HL-60/S4 treated with phorbol 12-myristate 13-acetate at 8.2 ng/mL for 4 days and 3 days (cell line): ENCODE results near the gene ATP13A4.

ENCODE experiments used
- in situ Hi-C: fragments of 300-500 bp; cut with MboI; formaldehyde crosslinking; loops from 2 replicates; pipeline ENCODE4 v1.15.0; 2022; ENCODE audit warnings: low sequenced_read_pairs

The ATP13A4 gene

GRCh38 chr3:193407112-193407511 is 147.6 kb downstream of the ATP13A4 start:
- in situ Hi-C loops: no loop called here

DNA sequence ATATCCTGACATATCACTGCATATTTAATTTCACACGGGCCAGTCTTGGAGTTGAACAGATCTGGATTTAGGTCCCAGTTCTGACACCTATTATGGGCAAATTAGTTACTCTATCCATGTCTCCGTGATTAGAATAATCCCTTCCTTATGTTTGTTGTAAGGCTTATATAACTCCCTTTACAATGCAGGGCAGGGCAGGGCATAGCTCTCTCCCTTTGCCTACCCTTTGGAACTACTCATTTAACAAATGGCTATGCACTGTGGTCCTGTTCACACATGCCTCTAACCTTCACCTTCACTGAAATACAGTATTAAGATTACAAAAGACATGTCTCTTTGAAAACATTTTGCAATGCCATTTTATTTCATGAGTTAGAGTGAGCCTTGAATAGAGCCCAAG is 151.4 kb downstream of the ATP13A4 start:
- in situ Hi-C loops: no loop called here

GRCh38 chr3:193400304-193400703 is 154.4 kb downstream of the ATP13A4 start:
- in situ Hi-C loops: no loop called here

DNA sequence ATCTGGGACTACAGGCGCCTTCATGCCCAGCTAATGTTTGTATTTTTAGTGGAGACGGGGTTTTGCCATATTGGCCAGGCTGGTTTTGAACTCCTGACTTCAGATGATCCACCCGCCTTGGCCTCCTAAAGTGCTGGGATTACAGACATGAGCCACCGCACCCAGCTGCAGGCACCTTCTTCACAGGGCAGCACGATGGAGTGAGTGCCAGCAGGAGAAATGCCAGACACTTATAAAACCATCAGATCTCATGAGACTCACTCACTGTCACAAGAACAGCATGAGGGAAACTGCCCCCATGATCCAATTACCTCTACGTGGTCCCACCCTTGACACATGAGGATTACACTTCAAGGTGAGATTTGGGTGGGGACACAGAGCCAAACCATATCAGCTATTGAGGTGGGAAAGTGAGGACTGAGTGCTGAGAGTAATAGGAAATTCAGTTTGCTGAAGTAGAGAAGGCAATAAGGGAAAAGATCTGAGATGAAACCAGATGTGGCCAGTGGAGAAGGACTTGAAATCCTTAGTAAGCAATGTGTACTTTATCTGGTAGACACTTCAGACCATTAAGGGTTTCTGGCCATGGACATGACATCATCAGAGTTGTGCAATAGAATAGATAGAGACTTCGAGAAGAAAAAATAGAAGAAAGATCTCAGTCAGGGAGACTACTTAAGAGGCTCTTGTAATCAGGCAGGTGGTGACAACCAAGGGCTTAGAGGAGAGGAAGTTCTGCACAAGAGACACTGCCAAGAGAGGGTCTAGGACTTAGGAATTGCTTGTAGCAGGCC is 158.0 kb downstream of the ATP13A4 start:
- in situ Hi-C loops: no loop called here

- in situ Hi-C loops: no loop called here
Measured at GRCh38 chr3:193391902-193392301, 162.8 kb downstream of the ATP13A4 start.

GRCh38 chr3:193389335-193389734 is 165.4 kb downstream of the ATP13A4 start:
- in situ Hi-C loops: no loop called here

DNA sequence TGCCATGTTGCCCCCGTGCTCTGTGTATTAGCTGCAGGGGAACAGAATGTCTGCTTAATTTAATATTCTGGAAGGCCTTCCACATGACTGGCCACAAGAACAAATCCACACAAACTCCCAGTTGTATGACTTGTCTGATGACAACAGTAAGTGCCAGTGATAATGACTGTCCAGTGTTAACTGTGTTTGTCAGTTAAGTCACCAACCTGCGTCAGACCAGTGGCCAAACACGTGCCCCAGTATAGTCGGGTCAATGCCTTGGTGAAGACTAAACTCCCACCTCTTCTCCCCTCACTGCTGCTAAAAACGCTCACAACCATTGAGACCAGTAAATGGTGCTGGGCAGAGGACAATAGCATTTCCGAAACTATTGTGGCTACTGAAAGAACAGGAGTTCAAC is 166.3 kb downstream of the ATP13A4 start:
- in situ Hi-C loops: no loop called here

- in situ Hi-C loops: no loop called here
Measured at GRCh38 chr3:193387596-193387995, 167.1 kb downstream of the ATP13A4 start.

- in situ Hi-C loops: no loop called here
Measured at GRCh38 chr3:193378706-193379105, 176.0 kb downstream of the ATP13A4 start, which contains the start of gene ATP13A5. Gene ATP13A5 (minus strand): TSS chr3:193378753. CDS start chr3:193378725, 28 bp downstream.

GRCh38 chr3:193377591-193377990 is 177.1 kb downstream of the ATP13A4 start:
- in situ Hi-C loops: no loop called here

GRCh38 chr3:193375614-193376013 is 179.1 kb downstream of the ATP13A4 start:
- in situ Hi-C loops: no loop called here

DNA sequence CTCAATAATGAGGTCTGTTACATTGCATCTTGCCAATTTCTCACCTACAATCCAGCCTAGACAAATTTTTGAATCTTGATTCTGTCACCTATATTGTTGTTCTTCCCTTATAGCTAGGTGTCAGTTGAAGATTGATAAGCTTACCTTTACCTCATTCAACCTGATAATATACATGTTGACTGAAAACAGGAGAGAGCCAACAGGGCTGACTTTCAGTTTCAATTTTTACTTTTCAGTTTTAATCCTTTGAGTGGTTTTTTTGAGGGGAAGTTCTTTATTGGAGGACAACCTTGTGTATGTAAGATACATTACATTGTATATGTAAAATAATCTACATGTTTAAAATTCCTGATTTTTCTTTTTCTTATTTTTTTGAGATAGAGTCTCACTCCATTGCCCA is 181.9 kb downstream of the ATP13A4 start:
- in situ Hi-C loops: no loop called here

DNA sequence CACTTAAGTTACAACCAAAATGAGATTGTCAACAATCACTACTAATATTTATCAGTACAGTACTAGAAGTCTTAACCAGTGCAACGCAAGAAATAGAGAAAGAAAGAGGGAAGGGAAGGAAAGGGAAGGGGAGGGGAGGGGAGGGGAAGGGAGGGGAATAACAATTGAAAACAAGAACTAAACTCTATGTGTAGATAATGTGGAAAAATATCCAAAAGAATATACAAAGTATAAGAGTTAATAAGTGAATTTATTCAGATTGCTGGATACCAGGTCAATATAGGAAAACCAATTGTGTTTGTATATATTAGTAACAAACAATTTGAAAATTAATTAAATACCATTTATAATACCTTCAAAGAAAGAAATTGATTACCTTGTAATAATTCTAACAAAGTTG is 186.8 kb downstream of the ATP13A4 start:
- in situ Hi-C loops: no loop called here

GRCh38 chr3:193357291-193357690 is 197.4 kb downstream of the ATP13A4 start:
- in situ Hi-C loops: no loop called here

DNA sequence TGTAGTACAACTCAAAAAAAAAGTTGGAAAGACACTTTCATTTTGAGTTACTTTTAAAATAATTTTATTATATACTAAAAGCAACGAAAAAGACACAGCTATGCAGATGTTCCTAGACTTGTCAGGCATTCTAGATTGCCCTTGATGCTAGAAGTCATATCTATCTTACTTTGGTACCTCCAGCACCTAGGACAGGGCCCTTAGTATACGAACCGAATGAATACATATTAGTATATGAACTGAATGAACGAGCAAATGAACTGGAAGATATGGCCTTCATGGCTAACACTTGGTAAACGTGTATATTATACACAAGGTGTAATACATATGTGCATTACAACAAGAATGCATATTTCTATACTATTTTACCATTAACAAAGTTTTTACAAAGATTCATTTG is 200.3 kb downstream of the ATP13A4 start:
- in situ Hi-C loops: no loop called here
